ENCODE measurements around the gene MARCHF2.

GRCh38 chr19:8457209-8457608, 44.1 kb downstream of the MARCHF2 start:
- no peak for TF ChIP-seq PATZ1 (CRISPR knock-in tag; IDR thresholded peaks at IDR 0.05; ENCODE audit: borderline replicate concordance)
- TF ChIP-seq GLIS3 (CRISPR knock-in tag; IDR thresholded peaks at IDR 0.05) = no peak
- TF ChIP-seq CREB5 (CRISPR knock-in tag; IDR thresholded peaks at IDR 0.05; ENCODE audit: low read depth) = no peak
- TF ChIP-seq OSR1 (CRISPR knock-in tag; IDR thresholded peaks at IDR 0.05) = no peak
- no peak for TF ChIP-seq ZFP3 (CRISPR knock-in tag; IDR thresholded peaks at IDR 0.05)
- TF ChIP-seq ARNTL (CRISPR knock-in tag; IDR thresholded peaks at IDR 0.05; ENCODE audit: borderline replicate concordance, low read depth) = no peak
